HG03575 (cell line): ENCODE measurements around the gene GPRASP1.
A peak's percentile ranks its signal among the peaks of the same experiment; 100 is the strongest.
"Not testable (repeated sequence)": the region's sequence is repeated elsewhere in the genome, so short reads cannot be mapped to it uniquely, and the experiment has no call there.

Experiments
- ATAC-seq: cut with Tn5 transposase; IDR thresholded peaks from one replicate; pipeline ENCODE4 v1.9.1; 2021; ENCODE audit not compliant: unreplicated experiment, insufficient number of reproducible peaks, low FRiP score; ENCODE audit errors: extremely low read depth

Gene GPRASP1, protein sequence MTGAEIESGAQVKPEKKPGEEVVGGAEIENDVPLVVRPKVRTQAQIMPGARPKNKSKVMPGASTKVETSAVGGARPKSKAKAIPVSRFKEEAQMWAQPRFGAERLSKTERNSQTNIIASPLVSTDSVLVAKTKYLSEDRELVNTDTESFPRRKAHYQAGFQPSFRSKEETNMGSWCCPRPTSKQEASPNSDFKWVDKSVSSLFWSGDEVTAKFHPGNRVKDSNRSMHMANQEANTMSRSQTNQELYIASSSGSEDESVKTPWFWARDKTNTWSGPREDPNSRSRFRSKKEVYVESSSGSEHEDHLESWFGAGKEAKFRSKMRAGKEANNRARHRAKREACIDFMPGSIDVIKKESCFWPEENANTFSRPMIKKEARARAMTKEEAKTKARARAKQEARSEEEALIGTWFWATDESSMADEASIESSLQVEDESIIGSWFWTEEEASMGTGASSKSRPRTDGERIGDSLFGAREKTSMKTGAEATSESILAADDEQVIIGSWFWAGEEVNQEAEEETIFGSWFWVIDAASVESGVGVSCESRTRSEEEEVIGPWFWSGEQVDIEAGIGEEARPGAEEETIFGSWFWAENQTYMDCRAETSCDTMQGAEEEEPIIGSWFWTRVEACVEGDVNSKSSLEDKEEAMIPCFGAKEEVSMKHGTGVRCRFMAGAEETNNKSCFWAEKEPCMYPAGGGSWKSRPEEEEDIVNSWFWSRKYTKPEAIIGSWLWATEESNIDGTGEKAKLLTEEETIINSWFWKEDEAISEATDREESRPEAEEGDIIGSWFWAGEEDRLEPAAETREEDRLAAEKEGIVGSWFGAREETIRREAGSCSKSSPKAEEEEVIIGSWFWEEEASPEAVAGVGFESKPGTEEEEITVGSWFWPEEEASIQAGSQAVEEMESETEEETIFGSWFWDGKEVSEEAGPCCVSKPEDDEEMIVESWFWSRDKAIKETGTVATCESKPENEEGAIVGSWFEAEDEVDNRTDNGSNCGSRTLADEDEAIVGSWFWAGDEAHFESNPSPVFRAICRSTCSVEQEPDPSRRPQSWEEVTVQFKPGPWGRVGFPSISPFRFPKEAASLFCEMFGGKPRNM (N-terminal part only)

DNA sequence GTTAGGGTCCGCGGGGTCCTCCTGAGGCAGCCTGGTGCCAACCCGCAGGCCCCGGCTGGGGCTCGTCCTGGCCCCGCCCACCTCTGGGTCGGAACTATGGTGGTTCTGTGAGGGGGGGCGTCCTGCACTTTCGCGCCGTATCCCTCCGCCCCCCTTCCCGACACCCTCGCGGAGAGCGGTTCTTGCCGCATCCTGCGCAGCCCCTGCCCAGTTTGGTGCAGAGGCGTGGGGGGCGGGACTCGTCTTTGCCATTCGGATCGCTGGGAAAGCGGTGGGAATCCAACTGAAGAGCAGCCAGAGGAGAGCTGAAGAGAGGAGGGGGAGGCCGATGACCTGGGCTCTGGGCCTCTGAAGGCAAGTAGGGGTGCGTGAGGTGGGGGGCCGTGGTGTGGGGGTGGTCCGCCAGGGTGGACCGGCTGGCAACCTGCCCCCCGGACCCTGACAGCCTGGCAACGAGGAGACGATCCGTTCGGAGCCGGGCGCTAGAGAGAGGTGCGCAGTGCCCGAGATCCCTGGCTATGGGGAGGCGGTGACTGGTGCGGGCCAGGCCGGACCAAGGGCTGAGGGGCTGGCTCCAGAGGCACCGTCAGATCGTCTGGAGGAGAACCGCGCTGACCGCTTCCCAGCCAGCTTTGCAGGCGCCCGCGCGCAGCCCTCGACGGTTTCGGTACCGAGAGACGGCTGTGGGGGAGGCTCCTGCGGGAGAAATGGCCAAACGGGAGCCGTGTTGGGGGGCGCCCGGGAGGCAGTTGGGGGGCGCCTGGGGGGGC is at the start of gene GPRASP1:
Gene GPRASP1, plus strand, starts transcription at position 242 of the 770 bp plus-strand sequence. CDS start 2,431 bp downstream, outside the sequence.
- ATAC-seq = no peak

GRCh38 chrX:102604327-102604726 is 47.0 kb upstream of the GPRASP1 start:
- ATAC-seq = no peak

DNA sequence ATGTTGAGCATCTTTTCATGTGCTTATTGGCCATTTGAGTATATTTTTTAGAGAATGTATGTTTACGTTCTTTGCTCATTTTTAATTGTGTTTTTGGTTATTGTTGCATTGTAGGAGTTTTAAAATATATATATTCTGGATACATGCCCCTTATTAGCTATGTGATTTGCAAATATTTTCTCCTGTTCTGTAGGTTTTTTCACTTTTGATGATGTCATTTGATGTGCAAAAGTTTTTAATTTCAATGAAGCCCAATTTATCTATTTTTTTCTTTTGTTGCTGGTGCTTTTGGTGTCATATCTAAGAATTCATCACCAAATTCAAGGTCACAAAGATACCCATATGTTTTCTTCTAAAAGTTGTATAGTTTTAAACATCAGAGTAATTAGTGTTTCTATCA is 45.2 kb upstream of the GPRASP1 start:
- ATAC-seq = no peak

- no peak for ATAC-seq
These were observed 40.4 kb upstream of the GPRASP1 start for GRCh38 chrX:102610905-102611304.

DNA sequence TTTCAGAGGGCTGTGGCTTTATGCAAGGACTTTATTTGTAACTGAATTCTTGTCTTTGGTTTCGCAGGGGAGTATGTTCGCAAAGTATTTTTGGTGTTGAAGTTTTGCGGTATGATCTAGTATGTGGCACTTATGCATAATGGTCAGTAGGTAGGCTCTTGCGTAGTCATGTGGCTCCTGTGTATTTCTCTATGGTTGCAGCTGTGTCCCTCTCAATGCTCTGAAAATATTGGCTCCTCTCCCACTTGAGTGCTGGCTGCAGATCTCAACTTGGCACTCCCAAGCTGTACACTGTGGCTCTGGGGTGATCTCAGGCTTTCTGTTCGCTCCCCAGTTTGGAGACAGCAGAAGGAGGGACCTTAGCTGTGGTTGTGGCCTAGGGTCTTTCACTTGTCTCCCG is 27.2 kb upstream of the GPRASP1 start:
- no peak for ATAC-seq

GRCh38 chrX:102627640-102628039 is 23.6 kb upstream of the GPRASP1 start:
- no peak for ATAC-seq

GRCh38 chrX:102637561-102637960 is 13.7 kb upstream of the GPRASP1 start:
- no peak for ATAC-seq

- no peak for ATAC-seq
These were observed 411 bp upstream of the GPRASP1 start for GRCh38 chrX:102650903-102651241.

GRCh38 chrX:102652031-102652688 is 877 bp downstream of the GPRASP1 start:
- ATAC-seq = no peak

GRCh38 chrX:102654696-102655095 is 3.4 kb downstream of the GPRASP1 start:
- ATAC-seq = no peak

- no peak for ATAC-seq
These were observed 7.3 kb downstream of the GPRASP1 start for GRCh38 chrX:102658556-102658955.

- ATAC-seq = peak; percentile 75
These were observed 8.8 kb downstream of the GPRASP1 start for GRCh38 chrX:102659790-102660757.

DNA sequence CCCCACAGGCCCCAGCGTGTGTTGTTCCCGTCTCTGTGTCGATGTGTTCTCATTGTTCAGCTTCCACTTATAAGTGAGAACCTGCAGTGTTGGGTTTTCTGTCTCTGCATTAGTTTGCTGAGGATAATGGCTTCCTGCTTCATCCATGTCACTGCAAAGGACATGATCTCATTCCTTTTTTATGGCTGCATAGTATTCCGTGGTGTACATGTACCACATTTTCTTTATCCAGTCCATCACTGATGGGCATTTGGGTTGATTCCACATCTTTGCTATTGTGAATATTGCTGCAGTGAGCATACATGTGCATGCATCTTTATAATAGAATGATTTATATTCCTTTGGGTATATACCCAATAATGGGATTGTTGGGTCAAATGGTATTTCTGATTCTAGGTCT is 12.5 kb downstream of the GPRASP1 start:
- not testable (repeated sequence) for ATAC-seq

- not testable (repeated sequence) for ATAC-seq
These were observed 15.8 kb downstream of the GPRASP1 start for GRCh38 chrX:102667034-102667433.

DNA sequence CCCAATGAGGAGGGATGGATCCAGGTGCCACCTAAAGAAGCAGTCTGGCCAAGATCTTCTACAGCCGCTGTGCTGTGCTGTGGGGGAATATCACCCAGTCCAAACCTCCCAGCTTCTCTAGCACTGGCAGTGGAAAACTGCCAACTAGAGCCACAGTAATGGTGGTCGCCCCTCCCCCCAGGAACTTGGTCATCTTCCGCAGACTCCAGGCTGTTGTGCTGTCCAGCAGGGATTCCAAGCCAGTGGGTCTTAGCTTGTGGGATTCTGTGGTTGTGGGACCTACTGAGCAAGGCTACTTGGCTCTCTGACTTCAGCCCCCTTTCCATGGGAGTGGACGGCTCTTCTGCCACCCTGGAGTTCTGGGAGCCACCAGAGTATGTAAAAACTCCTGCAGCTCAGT is 18.2 kb downstream of the GPRASP1 start:
- no peak for ATAC-seq

DNA sequence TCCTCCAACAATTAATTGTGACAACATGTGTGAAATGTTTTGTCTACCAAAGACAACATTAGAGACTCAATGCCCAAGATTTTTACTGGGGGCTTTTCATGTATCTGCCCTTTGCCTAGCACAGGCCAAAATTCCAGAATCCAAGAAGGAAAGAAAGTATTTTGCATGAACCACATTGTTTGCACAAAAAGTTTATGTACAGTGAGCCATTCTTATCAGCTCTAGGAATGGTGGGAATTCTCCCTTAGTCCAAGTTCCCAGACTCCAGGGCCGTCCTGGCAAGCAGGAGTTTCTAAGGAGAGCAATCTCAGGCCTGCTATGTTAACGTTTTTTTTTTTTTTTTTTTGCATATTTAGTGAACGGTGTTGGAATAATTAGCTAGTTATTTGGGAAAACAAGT is 21.6 kb downstream of the GPRASP1 start:
- ATAC-seq = no peak

DNA sequence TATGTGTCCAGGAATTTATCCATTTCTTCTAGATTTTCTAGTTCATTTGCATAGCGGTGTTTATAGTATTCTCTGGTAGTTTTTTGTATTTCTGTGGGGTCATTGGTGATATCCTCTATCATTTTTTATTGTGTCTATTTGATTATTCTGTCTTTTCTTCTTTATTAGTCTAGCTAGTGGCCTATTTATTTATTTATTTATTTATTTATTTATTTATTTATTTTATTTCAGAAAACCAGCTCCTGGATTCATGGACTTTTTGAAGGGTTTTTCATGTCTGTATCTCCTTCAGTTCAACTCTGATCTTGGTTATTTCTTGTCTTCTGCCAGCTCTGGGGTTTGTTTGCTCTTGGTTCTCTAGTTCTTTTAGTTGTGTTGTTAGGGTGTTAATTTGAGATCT is 26.2 kb downstream of the GPRASP1 start:
- ATAC-seq = not testable (repeated sequence)
